Endothelial cell of hepatic sinusoid (primary cell): ENCODE data around the gene KCNJ12.
"Not testable (repeated sequence)": the region's sequence is repeated elsewhere in the genome, so short reads cannot be mapped to it uniquely, and the experiment has no call there.

Source experiments
- in situ Hi-C: cut with HindIII; loops from 2 replicates; pipeline ENCODE4 v1.10.0; 2017; ENCODE audit warnings: low sequenced_read_pairs

KCNJ12 gene

DNA sequence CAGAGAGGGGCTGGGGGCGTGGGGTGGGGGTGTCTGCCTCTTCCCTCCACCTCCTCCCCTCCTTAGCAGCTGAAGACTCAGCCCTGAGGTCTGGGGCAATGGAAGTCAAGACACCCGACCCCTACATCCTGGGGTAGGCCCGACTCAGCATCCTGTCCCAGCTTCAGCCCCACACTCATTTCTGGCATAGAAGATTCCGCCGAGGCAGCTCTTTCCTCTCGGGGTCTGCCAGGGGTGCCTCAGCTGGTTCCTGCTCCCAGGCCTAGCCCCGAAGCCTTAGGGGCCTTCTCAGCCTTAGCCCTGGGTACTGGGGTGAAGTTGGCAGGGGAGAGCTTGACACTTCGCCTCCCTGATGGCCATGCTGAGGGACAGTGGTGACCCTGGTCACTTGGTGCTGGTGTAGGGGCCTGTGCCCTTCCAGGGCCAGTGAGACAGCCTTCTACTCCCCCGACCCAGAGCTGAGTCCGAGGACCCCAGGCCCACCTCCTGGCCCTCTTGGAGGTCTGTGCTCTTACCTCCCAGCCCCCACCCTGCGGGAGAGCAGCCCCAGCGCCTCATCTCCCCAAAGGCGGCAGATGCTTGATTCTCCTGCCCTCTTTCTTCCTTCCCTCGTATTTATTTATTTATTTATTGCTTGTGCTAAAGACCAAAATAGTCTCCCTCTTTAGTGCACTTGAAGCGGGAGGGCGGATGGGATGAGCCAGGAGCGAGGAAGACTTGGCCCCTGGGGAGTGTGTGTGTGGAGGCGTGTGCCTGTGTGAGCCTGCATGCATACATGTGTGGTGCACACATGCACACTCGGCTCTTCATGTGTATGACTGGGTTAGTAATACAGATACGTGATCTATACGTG is 42.5 kb downstream of the KCNJ12 start:
- in situ Hi-C loops = no loop called here

DNA sequence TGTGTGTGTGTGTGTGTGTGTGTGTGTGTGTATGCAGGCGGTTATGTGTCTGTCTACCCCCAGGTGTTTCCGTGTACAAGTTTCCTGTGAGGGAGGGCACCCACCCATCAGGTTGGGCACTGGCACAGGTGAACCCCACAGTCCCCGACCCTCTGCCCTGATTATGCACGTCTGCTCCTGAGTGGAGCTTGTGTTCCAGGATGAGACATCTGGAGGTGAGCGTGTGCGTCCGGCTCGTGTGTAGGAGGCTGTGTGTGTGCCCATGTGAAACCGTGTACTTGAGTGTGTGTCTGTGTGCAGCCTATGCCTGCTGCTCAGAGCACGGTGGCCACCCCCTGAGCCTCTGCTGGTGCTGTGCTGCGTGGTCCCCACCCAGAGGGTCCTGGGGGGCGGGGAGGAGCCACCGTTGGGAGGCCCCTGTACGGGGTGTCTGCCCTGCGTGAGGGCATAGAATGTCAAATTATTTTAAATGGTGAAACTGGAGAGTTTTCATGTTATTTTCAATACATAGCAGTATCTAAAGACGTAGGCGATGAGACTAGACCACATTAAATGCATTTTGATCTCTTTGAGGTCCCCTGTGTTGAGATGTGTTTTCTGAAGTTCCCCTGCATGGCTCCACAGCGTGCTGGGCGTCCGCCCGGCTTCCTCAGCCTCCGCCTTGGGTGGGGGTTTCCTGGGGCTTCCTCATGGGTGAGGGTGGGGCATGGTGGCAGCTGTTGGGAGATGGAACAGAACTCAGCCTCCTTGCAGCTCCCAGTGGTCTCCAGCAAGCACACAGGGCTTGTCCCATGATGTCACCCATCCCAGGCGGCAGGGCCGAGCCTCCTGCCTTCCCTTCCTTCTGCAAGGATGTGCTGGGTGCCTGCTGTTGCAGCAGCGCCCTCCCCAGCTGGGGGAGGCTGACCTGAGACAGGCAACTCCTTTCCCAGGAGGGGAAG is 43.4 kb downstream of the KCNJ12 start:
- in situ Hi-C loops = no loop called here

DNA sequence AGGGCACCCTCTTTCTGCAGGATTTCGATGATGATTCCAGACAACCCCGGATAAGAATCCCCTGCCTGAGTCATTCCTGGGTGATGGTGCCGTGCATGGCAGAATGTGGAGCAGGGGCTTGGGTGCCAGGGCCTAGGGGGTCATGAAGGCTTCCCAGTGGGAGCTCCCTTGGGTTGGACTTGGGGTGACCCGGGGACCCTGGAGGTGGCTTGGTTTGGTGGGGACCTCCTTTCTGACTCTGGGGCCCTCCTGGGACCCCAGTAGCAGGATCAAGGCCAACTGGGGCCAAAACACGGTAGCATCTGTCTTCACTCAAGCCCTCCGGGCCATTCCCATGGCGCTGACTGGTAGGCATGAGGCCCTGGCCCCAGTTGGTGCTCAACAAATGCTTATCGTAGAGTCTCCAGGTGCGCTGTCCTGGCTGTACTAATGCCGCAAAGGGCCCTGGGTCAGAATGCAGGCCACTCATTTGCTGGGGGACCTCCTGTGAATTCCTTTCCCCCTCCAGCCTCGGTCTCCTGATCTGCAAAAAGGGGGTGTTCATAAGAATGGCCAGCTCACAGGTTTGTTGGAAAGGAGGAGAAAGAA is 44.4 kb downstream of the KCNJ12 start:
- in situ Hi-C loops = not testable (repeated sequence)

DNA sequence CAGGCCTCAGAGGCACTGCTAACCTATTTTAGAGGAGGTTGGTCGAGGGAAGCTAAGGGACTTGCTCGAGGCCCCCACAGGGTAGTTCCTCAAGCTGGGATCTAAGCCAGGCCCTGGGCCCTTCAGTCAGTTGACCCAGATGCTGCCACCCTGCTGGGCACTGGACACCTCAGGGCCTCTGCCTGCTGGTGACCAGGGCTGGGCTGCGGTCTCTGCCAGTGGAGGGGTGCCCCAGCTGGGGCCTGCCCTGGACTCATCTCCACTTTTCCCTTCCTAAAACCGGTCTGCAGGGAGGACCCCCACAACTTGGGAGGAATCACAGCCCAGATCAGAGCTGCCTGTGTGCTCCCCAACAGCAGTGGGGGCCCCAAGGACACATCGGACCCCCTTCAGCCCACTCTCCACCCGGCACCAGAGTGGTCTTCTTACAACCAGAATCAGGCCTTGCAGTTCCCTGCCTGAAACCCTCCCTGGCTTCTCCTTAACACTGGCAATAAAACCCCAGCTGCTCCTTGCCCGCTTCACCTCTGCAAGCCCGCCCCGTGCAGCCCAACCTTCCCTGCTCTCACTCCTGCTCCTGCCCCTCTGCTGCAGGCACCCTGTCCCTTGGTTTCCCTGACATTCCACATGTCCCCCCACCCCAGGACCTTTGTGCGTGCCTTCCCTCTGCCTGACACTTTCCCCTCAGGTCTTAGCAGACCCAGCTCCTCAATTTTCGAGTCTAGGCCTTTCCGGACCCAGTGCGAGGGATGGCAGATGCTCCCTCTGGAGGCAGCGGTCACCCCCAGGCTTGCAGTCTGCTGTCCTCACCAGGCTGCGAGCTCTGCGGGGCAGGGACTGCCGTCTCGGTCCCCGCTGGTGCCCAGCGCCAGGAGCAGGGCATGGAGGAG is 45.5 kb downstream of the KCNJ12 start:
- in situ Hi-C loops = not testable (repeated sequence)

DNA sequence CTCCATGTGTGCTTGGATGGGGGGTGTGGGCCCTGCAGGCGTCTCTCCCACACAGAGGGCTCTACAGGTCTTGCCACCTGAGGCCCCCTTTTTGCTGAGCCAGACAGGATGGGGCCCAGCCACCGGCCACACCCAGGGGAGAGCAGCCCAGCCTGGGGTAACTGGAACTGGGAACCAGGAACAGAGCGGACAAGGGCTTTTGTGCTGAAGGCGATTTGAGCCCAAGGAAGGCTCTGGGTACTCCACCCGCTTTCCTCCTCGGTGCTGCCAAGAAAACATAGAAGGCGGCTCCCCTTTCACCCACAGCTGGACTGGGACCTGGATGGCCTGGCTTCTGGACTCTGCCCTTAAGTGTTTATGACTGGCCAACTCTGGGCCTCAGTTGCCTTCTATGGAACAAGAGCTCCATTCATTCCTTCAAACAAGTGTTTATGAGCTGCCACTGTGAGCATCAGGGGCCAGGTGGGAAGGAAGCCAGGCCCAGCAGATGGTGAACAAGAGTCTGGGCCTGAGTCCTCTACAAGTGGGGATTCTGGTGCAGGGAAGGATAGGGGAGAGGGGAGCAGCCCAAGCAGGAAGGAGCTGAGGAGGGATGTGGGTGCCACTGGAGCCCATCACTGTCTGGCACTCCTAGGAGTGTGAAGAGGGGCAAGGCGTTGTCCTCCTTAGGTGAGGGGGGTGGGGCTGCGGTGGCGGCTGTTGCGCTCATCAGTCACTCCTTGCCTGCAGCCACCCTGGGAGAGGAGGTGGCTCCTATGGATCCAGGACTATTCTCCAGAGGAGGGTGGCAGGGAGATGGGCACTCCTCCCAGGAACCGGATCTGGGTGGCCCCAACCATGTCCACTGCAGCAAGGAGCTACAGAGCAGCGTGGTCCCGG is 46.4 kb downstream of the KCNJ12 start:
- in situ Hi-C loops = not testable (repeated sequence)

DNA sequence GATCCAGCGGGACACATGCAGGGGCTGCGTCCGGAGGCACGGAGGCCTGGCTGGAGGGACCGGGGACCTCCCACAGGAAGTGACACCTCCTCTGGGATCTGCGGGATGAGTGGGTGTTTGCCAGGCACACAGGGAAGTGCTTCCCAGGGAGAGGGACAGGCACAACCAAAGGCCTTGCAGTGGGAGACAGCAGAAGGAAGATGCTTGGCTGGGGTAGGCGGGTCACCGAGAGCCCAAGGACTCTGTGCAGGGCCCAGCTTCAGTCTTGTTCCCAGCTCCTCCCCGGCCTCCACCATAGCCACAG is 47.0 kb downstream of the KCNJ12 start:
- in situ Hi-C loops = not testable (repeated sequence)

DNA sequence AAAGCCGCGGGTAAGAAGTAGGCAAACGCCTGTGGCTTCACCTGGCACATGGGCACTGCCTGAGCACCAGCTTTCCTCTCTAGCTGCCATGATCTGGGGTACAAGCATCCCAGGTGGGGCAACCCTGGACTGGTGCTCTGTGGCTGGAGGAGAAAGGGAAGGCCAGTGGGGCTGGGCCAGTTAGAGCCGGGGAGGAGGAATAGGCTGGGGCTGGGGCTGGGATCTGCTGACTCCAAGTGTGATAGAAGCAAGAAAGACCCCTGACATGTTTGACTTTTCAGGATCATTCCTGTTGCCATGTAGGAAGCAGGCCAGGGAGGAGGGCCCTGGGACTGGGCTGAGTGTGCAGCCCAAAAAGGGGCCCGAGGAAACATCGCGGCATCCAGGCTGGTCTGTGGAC is 48.5 kb downstream of the KCNJ12 start:
- in situ Hi-C loops = not testable (repeated sequence)

DNA sequence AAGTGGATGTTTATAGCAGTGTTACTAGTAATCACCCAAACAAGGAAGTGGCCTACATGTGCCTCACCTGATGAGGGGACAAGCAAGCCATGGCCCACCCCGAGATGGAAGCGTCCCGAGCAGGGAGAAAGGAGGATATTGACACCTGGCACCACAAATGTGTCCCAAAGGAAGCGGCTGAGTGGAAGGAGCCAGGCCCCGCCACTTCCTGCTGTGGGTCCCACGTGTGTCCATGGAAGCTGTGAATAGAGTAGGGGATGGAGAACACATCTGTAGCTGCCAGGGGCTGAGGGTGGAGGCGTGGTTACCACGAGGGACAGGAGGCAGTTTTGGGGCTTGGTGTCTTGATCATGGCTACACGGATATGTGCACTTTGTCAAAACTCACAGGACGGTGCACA is 49.2 kb downstream of the KCNJ12 start:
- in situ Hi-C loops = no loop called here

DNA sequence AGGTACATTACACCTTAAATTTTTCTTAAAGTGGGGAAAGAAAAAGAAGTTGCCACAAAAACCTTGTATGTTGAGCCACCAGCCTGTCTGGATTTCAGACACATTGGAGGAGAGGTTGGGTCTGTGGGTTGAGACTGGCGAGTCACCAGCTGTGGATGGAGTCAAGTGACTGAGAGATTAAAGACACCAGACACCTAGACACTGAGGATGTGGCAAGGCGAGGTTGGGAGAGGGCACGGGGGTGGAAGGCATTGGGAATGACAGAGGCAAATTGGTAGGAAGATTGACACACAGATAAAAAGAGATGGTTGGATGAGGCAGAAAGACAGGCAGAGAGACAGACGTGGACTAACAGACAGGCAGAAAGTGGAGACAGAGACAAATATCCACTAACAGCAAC is 49.6 kb downstream of the KCNJ12 start:
- in situ Hi-C loops = no loop called here

DNA sequence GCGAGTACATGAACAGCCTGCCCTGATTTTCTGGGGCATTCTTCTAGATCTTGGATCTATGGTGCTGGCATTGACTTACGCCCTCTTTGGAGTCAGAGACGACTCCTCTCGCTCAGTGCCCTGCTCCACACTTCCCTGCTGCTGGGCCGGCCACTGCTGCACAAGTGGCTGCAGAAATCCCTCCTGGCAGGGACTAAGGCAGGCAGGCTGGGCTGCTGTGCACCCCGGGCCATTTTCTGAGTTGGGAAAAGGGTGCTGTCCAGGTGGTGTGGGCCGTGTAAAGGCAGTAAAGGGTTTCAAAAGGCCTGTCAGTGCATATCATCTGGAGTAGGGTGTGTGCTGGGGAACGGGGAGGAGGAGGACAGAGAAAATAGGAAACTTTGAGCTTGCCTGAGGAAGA is 50.1 kb downstream of the KCNJ12 start:
- in situ Hi-C loops = not testable (repeated sequence)

DNA sequence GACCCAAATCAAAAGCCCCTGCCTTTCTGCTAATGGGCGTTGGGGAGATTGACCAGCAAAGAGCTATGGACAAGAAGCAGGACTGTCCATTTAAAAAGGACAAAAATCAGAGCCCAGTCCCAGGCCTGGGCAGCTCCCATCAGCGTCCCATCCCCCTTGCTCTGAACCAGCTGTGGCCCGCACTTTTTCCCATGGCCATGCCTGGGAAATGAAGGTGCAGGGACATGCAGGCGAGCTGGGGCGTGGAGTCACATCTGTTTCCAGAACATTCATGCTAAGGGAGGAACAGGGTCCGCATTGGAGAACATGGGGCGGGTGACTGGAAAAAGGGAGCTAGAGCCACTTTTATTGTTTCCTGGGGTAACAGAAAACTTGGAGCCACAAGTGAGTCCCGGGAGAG is 50.7 kb downstream of the KCNJ12 start:
- in situ Hi-C loops = not testable (repeated sequence)

DNA sequence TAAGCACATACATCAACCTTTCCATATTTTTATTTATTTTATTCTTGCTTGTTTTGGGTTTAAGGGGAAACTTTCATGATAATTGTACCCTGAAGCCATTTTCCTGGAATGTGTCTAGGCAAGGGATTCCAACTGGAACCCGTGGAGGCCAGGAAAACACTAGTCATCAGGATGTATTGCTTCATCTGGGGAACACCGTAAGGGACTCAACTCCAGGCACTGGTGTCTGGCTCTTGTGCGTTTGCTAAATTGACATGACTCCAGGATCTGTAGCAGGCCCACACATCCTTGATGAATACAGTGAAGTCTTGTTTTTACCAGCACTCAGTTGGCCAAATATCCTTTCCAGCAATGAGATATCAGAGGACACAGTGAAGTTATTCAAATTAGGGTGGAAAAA is 51.6 kb downstream of the KCNJ12 start:
- in situ Hi-C loops = not testable (repeated sequence)

DNA sequence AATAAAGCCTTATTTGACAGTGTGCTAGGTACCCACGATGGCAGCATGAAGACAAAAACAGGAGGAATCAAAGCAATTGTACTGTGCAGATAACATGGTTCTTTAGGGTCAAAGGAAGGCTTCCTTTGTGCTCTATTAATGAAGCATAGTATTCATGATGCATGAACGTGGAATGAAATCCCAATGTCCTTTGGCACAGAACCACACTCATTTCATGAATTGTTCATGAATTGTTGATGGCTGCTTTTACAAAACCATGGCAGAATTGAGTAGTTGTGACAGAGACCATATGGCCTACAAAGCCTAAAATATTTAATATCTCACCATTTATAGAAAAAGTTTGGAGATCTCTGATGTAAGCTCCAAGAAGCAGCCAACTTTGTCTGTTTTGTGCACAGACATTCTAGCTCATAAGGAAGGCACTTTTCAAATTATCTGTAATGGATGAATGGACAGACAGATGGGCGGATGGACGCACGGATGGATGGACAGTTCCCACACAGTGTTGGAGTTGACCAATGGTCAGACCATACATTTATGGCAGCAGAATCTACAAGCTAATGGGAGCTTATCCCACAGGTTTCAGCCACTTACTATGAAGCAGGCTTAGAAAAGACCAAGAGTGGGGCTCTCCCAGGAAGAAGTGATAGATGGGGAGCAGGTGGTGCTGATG is 52.7 kb downstream of the KCNJ12 start:
- in situ Hi-C loops = not testable (repeated sequence)

DNA sequence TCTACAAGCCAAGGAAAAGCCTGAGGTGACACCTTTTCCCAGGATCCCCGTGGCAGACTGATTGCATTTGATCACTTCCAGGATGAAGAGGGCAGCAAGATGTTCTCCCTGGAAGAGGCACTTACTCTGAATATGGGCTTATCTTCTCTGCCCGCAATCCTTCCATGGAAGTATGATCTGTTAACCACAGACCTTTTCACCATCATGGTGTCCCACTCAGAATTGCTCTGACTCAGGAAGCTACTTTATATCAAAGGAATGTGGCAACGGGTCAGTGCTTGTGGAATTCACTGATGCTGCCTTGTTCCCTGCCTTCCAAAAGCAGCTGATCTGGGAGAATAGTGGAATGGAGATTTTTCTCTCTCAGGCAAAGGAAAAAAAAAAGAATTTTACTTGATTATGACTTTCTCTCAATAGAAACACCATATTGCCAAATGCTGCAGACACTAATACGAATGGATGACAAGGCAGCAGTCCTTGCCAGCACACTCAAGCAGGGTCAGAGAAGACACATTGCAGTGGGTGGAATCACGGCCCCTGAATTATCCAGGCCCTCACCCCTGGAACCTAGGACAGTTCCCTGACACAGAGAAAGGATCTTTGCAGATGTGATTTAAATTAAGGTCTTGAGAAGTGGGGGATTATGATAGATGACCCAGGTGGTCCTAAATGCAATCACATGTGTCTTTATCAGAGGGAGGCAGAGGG is 53.9 kb downstream of the KCNJ12 start:
- in situ Hi-C loops = not testable (repeated sequence)

DNA sequence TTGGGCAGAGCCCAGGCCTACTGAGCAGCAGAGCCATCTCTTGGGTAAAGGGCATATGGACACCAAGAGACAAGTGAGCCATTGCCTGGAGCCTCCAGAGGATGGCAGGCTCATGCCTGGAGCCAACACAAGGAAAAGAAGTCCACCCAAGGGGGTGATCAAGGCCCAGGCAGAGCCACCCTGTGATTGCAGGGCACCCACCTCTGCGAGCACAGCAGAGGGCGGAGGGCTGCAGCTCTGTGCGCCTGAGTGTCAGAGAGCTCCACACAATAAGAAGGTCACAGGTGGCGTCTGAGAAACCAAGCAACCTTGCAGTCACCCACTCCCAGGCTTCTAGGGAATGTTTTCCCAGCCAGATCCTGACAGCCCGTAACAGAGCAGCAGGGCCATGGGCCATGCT is 57.8 kb downstream of the KCNJ12 start:
- in situ Hi-C loops = not testable (repeated sequence)

DNA sequence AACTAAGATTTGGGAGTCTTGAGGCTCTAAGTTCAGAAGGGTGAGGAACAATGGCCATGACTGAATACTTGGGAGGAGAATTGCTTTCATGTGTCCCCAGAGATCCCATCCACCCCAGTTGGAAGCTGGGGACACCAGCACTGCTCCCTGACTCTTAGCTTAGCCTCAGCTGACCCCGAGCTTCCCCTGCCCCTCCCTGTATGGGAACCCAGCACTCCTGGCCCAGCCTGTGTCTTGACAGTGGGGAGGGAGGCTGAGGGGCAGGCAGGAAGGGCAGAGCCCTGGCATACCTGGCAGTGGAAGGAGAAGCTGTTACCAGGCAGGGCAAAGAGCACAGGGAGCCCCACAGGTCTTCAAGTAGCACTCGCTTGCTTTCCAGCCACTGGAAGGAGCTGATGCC is 58.8 kb downstream of the KCNJ12 start:
- in situ Hi-C loops = not testable (repeated sequence)

DNA sequence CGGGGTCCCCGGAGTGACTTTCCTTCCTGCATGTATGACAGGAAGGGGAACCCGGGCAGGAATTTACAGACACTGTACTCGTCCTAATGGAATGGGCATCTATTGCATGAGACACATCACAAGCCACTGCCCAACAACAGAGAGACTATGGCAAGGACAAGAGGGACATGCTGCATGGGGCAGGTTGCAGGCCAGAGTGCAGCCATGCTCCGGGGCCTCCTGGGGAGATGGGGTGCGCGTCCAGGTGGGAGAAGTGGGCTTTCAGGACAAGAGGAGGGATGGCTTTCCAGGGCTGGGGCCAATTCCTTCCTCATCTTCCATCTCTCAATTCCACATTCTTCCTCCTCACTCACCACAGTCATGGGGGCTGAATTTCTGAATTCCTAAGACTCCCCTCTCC is 60.3 kb downstream of the KCNJ12 start:
- in situ Hi-C loops = not testable (repeated sequence)
